ENCODE data around the gene GPBP1L1. TPM values are rescaled to one million over a fixed set of nuclear protein-coding genes. Genes with fewer than 3 reads are reported as not detected.

GPBP1L1 gene
- total RNA-seq, 4 donors from 2014 or later: 161 to 258 (median 238) TPM

DNA sequence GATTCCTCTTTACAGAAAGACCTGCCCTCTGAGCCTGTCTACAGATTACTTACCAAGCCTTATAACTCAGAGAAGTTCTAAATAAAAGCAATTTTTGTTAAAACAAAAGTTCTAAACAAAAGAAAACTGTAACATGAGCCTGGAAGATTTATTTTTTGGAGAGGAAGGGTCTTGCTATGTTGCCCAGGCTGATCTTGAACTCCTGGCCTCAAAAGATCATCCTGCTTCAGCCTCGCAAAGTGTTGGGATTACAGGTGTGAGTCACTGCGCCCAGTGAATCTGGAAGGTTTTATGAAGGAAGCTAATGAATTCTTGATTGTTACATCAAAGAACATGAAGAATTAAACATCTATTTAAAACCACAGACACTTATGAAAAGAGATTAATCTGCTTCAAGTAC lies 27.1 kb downstream of the GPBP1L1 start:
- DNase-seq: no peak
- TF ChIP-seq POLR2A (IDR thresholded peaks at IDR 0.05): no peak
- TF ChIP-seq, protein P1, sequence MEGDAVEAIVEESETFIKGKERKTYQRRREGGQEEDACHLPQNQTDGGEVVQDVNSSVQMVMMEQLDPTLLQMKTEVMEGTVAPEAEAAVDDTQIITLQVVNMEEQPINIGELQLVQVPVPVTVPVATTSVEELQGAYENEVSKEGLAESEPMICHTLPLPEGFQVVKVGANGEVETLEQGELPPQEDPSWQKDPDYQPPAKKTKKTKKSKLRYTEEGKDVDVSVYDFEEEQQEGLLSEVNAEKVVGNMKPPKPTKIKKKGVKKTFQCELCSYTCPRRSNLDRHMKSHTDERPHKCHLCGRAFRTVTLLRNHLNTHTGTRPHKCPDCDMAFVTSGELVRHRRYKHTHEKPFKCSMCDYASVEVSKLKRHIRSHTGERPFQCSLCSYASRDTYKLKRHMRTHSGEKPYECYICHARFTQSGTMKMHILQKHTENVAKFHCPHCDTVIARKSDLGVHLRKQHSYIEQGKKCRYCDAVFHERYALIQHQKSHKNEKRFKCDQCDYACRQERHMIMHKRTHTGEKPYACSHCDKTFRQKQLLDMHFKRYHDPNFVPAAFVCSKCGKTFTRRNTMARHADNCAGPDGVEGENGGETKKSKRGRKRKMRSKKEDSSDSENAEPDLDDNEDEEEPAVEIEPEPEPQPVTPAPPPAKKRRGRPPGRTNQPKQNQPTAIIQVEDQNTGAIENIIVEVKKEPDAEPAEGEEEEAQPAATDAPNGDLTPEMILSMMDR (IDR thresholded peaks at IDR 0.05): no peak
- Histone ChIP-seq H3K36me3 (peaks cover 0 to 67% (median 0%) of the 10 kb centered on the region in 3 donors), H3K9me3 (no peaks in the 10 kb centered on the region), H3K27ac (peak overlapping the region in 1 of 4 donors; percentile 31), H3K27me3 (no peaks in the 10 kb centered on the region), H3K4me3 (no peak overlapping the region), H3K4me1 (peaks cover 0 to 25% (median 4%) of the 10 kb centered on the region in 4 donors)

DNA sequence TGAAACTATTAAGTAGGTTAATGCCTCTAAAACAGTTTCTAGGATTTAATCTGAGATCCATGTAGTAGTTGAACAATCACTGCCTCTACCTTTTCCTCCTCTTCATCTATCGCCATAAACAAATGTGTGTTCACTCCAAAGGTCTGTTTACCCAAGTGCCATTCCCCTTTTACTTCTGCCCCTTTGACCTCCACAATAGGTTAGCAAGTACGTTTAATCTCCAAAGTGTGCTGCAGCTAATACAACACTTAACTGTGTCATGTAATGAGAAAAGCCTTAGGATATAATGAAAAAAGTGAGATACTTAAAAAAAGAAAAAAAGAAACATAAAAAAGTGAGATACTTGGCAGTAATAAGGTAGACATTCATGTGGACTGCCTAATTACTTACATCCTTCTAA lies 28.2 kb downstream of the GPBP1L1 start:
- no peak overlapping the region for H3K4me3 ChIP-seq
- H3K27me3 ChIP-seq: no peaks in the 10 kb centered on the region
- peaks cover 0 to 25% (median 4%) of the 10 kb centered on the region in 4 donors for H3K4me1 ChIP-seq
- no peaks in the 10 kb centered on the region for H3K9me3 ChIP-seq
- no peak for DNase-seq
- TF ChIP-seq, protein P1 (IDR thresholded peaks at IDR 0.05): no peak
- H3K36me3 ChIP-seq: peaks cover 0 to 77% (median 0%) of the 10 kb centered on the region in 3 donors
- peak overlapping the region in 2 of 4 donors; percentile 2 to 31 for H3K27ac ChIP-seq

DNA sequence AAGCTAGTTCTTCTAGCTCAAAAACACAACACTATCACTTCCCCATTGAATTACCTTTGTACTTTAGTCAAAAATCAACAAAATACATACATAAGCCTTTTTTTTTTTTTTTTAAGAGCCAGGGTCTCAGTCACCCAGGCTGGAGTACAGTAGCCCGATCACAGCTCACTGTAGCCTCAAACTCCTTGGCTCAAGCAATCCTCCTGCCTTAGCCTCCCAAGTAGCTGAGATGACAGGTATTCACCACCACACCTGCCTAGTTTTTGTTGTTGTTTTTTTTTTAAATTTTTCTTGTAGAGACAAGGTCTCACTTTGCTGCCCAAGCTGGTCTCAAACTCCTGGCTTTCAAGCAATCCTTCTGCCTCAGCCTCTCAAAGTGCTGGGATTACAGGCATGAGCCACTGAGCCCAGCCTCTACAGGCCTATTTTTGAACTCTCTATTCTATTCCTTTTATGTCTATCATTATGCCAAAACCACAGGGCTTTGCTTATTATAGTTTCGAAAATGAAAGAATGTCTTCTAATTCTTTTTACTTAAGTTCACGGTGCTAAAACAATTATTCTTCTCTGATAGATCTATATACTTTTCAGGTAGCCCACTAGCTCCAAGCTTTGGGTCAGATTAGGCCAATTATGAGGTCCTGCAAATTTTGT lies 29.6 kb downstream of the GPBP1L1 start:
- Histone ChIP-seq H3K9me3 (no peaks in the 10 kb centered on the region), H3K27ac (no peak overlapping the region), H3K4me1 (peaks cover 0 to 19% (median 4%) of the 10 kb centered on the region in 4 donors), H3K27me3 (no peaks in the 10 kb centered on the region), H3K36me3 (peaks cover 0 to 92% (median 0%) of the 10 kb centered on the region in 3 donors), H3K4me3 (no peak overlapping the region)
- no peak for DNase-seq
- TF ChIP-seq POLR2A (IDR thresholded peaks at IDR 0.05): no peak
- TF ChIP-seq, protein P1 (IDR thresholded peaks at IDR 0.05): no peak

DNA sequence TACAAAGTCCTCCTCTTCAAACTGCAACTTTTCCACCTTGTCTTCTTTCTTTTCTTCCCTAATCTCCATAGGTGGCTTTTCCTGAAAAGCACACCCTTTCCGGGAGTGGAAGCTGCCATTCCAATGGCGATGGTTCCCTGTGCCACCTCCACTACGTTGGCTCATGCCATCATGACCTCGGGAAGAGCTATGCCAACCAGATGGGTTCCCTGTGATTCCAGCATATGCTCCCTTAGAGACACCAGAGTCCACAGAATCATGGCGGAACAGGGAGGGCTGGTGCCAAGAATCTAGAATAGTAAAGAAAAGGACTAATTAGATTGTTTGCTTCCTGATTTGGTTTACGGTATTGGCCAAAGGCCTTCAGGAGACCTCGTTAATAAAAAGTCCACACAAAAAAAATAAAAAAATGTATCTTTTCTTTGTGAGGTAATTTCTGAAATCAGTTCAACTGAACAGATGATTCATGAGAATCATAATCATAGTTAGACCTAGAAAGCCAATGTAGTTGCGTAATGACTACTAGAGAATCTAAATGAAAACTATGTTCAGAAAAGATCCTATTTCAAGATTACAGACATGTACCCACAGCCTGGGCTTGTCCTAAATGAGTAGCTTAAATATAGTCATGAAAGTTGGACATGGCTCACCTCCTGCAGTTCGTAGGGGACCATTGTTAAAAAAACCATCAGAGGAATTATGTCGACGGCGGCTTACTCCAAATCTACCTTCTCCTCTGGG lies 31.6 kb downstream of the GPBP1L1 start:
- TF ChIP-seq, protein P1 (IDR thresholded peaks at IDR 0.05): no peak
- no peak for TF ChIP-seq POLR2A (IDR thresholded peaks at IDR 0.05)
- peaks cover 0 to 100% (median 0%) of the 10 kb centered on the region in 3 donors for H3K36me3 ChIP-seq

DNA sequence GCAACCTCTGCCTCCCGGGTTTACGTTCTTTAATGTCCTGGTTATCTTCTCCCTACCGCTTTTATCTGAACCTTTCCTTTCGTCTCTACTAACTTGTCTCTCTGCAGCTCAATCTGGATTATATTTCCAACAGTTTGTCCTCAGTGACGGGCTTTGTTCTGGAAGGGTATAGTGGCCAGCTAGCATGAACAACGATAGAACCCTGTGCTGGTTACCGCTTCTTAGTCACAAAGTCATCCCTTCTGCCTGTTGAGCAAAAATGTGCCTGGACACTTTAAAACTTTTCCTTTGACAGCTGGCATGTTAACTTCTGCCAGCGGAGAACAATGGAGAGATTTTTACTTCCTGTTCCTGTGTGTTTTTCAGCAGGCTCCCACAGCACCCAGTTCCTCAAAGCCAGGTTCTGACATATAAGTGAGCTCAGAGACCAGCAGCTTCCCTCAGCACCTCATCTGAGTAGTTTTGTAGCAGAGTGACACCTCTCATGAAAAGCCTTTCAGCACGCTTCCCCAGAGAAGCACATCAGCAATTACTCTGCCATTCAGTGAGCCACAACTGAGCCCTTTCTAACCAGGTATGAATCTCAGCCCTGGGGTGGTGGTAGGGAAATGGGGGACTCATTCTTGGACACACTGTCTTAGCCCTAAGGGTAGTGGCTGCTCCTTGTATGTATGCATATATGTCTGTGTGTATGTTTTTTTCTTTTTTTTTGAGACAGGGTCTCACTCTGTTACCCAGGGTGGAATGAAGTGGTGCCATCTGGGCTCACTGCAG lies 38.9 kb downstream of the GPBP1L1 start:
- no peak for TF ChIP-seq POLR2A (IDR thresholded peaks at IDR 0.05)
- TF ChIP-seq, protein P1 (IDR thresholded peaks at IDR 0.05): no peak
- peaks cover 0 to 13% (median 0%) of the 10 kb centered on the region in 4 donors for H3K4me1 ChIP-seq
- DNase-seq: no peak
- no peak overlapping the region for H3K4me3 ChIP-seq
- peak overlapping the region in 1 of 4 donors; percentile 31 for H3K27ac ChIP-seq
- H3K9me3 ChIP-seq: no peaks in the 10 kb centered on the region
- H3K36me3 ChIP-seq: peaks cover 0 to 34% (median 0%) of the 10 kb centered on the region in 3 donors
- no peaks in the 10 kb centered on the region for H3K27me3 ChIP-seq

More for the DNA sequence above, 31.6 kb downstream of the GPBP1L1 start:
- Histone ChIP-seq H3K4me1 (peaks cover 0 to 19% (median 4%) of the 10 kb centered on the region in 4 donors), H3K9me3 (no peaks in the 10 kb centered on the region), H3K27ac (no peak overlapping the region), H3K27me3 (no peaks in the 10 kb centered on the region), H3K4me3 (no peak overlapping the region)
- DNase-seq: no peak
